Measurements from ENCODE around the gene DDAH2. TPM values are rescaled to one million over a fixed set of nuclear protein-coding genes. Genes with fewer than 3 reads are reported as not detected.

DDAH2 gene
- total RNA-seq, 1 donor from 2014 or later, result 233 TPM

DNA sequence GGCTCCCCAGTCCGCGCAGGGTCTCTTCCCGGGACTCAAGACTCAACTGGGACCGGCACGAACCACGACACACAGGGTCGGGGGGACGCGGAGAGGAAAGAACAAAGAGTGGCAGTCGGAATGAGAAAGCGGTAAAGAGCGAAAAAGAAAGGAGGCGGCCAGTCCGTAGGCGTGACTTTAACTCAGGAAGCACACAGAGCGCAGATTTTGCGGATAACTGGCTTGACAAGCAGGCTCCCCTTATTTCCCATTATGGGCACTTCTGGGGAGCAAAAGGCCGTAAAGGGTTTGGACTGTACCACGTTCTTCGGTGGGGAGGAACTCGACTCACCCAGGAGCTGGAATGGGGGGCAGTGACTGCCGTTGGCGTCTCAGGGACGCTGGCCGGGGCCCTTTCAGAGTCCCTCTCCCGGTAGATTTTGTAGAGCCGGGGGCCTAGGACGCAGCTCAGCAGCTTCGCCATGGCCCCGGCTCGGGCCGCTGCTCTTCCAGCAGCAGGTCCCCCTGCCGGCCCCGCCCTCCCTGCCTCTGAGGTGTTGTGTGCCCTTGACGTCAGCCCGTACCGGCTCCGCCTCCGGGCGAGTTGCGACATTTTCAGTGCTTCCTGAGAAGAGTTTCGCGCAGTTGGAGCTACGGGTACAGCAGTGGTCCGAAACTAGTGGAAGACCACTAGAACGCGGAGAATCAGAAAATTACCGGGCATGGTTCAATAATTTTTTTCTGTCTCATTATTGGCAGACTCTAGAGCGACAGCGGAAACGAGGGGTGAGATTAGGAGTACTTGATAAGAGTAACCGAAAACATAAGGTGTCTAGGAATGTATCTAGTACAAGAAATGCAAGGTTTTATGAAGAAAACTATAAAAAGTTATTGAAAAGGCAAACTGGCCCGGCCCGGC, 26.0 kb downstream of the DDAH2 start, which contains the start of gene ABHD16A:
TSS of gene ABHD16A (minus strand) at position 506 of the 898 bp plus-strand sequence. CDS start at position 463, 43 bp downstream.
- H3K27ac Mint-ChIP-seq, result peak within 1 kb of the TSS; percentile 95
- H3K36me3 Mint-ChIP-seq (ENCODE audit: insufficient read depth), result peaks cover 4% of the 10 kb centered on the region
- no peaks in the 10 kb centered on the region for H3K9me3 Mint-ChIP-seq (ENCODE audit: low read depth)
- no peaks in the 10 kb centered on the region for H3K27me3 Mint-ChIP-seq
- peak within 1 kb of the TSS; percentile 96 for H3K4me3 Mint-ChIP-seq (ENCODE audit: low read depth)
- H3K4me1 Mint-ChIP-seq (ENCODE audit: low read depth), result peaks cover 18% of the 10 kb centered on the region
- TF ChIP-seq, protein P1, sequence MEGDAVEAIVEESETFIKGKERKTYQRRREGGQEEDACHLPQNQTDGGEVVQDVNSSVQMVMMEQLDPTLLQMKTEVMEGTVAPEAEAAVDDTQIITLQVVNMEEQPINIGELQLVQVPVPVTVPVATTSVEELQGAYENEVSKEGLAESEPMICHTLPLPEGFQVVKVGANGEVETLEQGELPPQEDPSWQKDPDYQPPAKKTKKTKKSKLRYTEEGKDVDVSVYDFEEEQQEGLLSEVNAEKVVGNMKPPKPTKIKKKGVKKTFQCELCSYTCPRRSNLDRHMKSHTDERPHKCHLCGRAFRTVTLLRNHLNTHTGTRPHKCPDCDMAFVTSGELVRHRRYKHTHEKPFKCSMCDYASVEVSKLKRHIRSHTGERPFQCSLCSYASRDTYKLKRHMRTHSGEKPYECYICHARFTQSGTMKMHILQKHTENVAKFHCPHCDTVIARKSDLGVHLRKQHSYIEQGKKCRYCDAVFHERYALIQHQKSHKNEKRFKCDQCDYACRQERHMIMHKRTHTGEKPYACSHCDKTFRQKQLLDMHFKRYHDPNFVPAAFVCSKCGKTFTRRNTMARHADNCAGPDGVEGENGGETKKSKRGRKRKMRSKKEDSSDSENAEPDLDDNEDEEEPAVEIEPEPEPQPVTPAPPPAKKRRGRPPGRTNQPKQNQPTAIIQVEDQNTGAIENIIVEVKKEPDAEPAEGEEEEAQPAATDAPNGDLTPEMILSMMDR (IDR thresholded peaks at IDR 0.05; ENCODE audit: unreplicated experiment), result no peak
- DNase-seq (ENCODE audit: low spot score, unreplicated experiment), result peak; percentile 92

DNA sequence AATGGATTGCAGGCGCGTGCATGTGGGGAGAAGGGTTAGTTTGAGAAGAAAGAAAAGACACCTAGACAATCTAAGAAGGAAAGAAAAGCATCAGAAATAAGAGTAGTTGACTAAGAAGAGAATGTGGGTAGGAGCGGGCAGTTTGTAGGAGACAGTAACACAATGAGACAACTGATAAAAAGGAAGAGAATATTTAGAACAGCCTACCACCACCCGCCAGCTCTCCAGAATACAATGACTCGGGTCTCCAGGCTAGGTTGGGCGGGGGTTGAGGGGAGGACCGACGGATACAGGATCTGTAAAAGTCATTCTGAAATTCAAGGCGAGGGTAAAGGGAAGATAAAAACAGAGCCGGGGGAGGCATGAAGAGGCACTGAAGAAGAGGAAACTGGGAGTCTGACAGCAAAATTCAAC, 26.7 kb downstream of the DDAH2 start:
- peaks cover 19% of the 10 kb centered on the region for H3K4me1 Mint-ChIP-seq (ENCODE audit: low read depth)
- DNase-seq (ENCODE audit: low spot score, unreplicated experiment), result no peak
- H3K27ac Mint-ChIP-seq, result peak overlapping the region; percentile 95
- no peaks in the 10 kb centered on the region for H3K9me3 Mint-ChIP-seq (ENCODE audit: low read depth)
- H3K36me3 Mint-ChIP-seq (ENCODE audit: insufficient read depth), result peaks cover 11% of the 10 kb centered on the region
- H3K27me3 Mint-ChIP-seq, result no peaks in the 10 kb centered on the region
- H3K4me3 Mint-ChIP-seq (ENCODE audit: low read depth), result peak overlapping the region; percentile 96
- TF ChIP-seq, protein P1 (IDR thresholded peaks at IDR 0.05; ENCODE audit: unreplicated experiment), result no peak

DNA sequence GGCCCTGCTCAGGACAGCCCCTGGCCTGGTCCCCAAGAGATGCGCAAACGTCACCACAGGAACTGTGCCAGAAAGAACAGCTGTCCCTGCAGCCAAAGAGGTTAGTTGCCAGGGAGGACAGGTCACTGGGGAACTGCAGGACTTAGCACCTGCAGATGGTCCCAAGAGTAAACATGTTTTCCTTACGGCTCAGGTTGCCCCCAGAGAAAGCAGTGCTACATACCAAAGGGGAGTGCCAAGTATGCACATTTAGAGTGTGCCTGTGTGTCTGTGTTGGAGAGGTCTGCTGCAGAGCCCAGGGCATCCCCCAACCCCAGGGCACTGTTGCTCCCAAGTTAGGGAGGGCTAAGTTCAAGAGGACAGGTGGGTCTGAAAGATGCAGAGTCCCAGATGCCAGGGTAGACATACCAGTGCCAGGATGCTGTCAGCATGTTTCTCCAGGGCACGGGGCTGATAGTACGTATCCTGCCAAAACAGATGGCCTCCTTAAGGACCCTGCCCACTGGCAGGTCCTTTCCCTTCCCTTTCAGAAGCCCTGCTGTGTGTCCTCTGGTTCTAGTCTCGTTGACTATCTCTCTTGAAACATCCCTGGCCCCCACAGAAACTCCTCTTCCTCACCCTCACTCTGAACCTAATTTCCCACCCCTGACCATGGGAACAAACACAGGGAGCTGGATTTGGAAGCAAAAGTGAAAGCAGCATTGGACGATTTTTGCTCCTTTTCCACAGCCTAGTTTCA, 27.3 kb downstream of the DDAH2 start:
- Mint-ChIP-seq H3K4me1 (ENCODE audit: low read depth) (peaks cover 20% of the 10 kb centered on the region), H3K9me3 (ENCODE audit: low read depth) (no peaks in the 10 kb centered on the region), H3K36me3 (ENCODE audit: insufficient read depth) (peaks cover 14% of the 10 kb centered on the region), H3K27ac (peak overlapping the region; percentile 95), H3K4me3 (ENCODE audit: low read depth) (peak overlapping the region; percentile 96), H3K27me3 (no peaks in the 10 kb centered on the region)
- DNase-seq (ENCODE audit: low spot score, unreplicated experiment), result no peak
- TF ChIP-seq, protein P1 (IDR thresholded peaks at IDR 0.05; ENCODE audit: unreplicated experiment), result no peak

DNA sequence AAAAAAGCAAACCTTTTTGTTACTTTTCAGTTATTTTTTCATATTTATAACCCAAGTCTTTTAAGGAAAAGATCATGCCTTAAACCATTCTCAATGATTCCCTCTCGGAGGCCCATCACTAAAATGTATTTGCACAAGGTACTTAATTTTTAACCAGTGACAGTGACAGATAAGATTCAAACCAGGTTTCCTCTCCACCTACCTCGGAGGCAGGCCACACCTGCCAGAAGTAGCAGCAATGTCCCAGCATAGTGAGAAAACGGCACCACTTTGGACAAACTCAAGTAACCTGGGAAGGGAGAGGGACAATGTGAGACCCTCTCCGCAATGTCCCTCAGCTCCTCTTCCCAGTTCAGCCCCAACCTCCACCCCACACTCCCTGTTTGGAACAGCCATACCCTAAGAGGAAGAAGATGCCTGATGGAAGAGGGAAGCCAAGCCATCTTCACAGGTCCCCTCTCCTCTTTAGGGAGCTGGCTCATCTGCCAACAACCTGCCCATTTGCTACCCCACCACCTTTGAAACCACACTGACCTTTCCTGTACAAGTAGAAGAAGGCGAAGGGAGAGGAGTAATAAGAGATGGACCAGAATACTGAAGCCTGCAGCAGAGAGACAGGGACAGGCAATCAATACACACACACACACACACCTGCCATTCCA, 28.2 kb downstream of the DDAH2 start:
- no peaks in the 10 kb centered on the region for H3K9me3 Mint-ChIP-seq (ENCODE audit: low read depth)
- no peaks in the 10 kb centered on the region for H3K27me3 Mint-ChIP-seq
- H3K4me1 Mint-ChIP-seq (ENCODE audit: low read depth), result peaks cover 20% of the 10 kb centered on the region
- peaks cover 16% of the 10 kb centered on the region for H3K36me3 Mint-ChIP-seq (ENCODE audit: insufficient read depth)
- H3K4me3 Mint-ChIP-seq (ENCODE audit: low read depth), result peak overlapping the region; percentile 96
- TF ChIP-seq, protein P1 (IDR thresholded peaks at IDR 0.05; ENCODE audit: unreplicated experiment), result no peak
- no peak for DNase-seq (ENCODE audit: low spot score, unreplicated experiment)
- H3K27ac Mint-ChIP-seq, result peak overlapping the region; percentile 6

DNA sequence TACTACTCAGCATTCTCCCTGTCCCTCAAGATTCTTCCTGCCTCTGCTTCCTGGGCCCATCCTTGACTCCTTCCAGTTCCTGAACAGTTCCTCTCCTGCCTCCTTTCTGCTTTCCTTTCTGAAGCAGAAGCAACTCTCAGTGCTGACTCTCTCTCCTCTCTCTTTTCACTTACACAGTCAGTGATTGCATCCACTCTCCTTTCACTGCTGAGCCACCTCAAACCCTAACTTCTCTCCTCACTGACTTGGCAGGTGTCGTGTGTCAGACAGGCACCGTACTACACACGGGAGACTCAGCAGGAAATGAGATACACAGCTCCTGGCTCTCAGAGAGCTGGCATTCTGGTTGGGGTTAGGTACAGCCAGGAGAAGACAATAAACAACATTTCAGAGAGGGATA, 31.5 kb downstream of the DDAH2 start:
- Mint-ChIP-seq H3K27ac (peak overlapping the region; percentile 27), H3K4me3 (ENCODE audit: low read depth) (no peak overlapping the region), H3K27me3 (no peaks in the 10 kb centered on the region), H3K4me1 (ENCODE audit: low read depth) (peaks cover 17% of the 10 kb centered on the region), H3K36me3 (ENCODE audit: insufficient read depth) (peaks cover 25% of the 10 kb centered on the region), H3K9me3 (ENCODE audit: low read depth) (no peaks in the 10 kb centered on the region)
- TF ChIP-seq, protein P1 (IDR thresholded peaks at IDR 0.05; ENCODE audit: unreplicated experiment), result no peak
- no peak for DNase-seq (ENCODE audit: low spot score, unreplicated experiment)

All from progenitor cell of endocrine pancreas (in vitro differentiated cells).